Heart left ventricle (tissue), 13 donors: ENCODE measurements around the gene RAP1GDS1.

ENCODE experiments used
- CTCF ChIP-seq, 12 donors: fragments of 200-600 bp; sonication (generic) in 4 of 12; IDR thresholded peaks; one replicate each; pipeline versions ENCODE4 v1.5.0 to v1.8.0; 2018 to 2022; ENCODE audit warnings: antibody characterized with exemption in 12 of 12, mild to moderate bottlenecking in 5 of 12
- POLR2A ChIP-seq, 2 donors: fragments of 450-650 bp; IDR thresholded peaks; one replicate each; pipeline ENCODE4 v1.6.1; 2017; ENCODE audit warnings: antibody characterized with exemption in 2 of 2, mild to moderate bottlenecking in 2 of 2, moderate library complexity in 2 of 2
- donor health status: ischemic (EF 13 %, LVEDD 7.1; RV severe dilation, severe dysfunction).
- donor health status: DM: no; HTN: yes; CAD: no.
- donor health status: DM: no; HTN: no; CAD: no.
- donor health status: ischemic (EF 25% LVEDD 6.9; RV normal size, moderate dysfunction).
- donor health status: ischemic (EF 25% LVEDD 5.7; RV mildly dilated, moderate dysfunction).
- donor health status: ischemic (EF 35%, LVEDD 5.7; RV mildly dilated, moderate dysfunction).
- donor health status: nonischemic (EF 11% LVEDD 7.7; RV severe dilation, severe dysfunction).
- donor health status: DM: yes; HTN: yes; CAD: no.
- donor health status: PGD.
- donor health status: ischemic (EF 29% LVEDD 5.4; RV normal size, mild dysfunction).
- donor health status: nonischemic (EF 23%, LVEDD 6.1; RV moderate dilation, normal function).

- TF ChIP-seq POLR2A (IDR thresholded peaks at IDR 0.05) (no peak), CTCF (IDR thresholded peaks at IDR 0.05) (no peak)
Measured at GRCh38 chr4:98341309-98341708, 80.1 kb downstream of the RAP1GDS1 start.
